GM18508 (cell line): ENCODE data around the gene THOP1.

ENCODE experiments used
- ATAC-seq: cut with Tn5 transposase; IDR thresholded peaks from one replicate; pipeline ENCODE4 v1.9.1; 2021; ENCODE audit warnings: moderate number of reproducible peaks; ENCODE audit not compliant: insufficient read depth, unreplicated experiment

The THOP1 gene

DNA sequence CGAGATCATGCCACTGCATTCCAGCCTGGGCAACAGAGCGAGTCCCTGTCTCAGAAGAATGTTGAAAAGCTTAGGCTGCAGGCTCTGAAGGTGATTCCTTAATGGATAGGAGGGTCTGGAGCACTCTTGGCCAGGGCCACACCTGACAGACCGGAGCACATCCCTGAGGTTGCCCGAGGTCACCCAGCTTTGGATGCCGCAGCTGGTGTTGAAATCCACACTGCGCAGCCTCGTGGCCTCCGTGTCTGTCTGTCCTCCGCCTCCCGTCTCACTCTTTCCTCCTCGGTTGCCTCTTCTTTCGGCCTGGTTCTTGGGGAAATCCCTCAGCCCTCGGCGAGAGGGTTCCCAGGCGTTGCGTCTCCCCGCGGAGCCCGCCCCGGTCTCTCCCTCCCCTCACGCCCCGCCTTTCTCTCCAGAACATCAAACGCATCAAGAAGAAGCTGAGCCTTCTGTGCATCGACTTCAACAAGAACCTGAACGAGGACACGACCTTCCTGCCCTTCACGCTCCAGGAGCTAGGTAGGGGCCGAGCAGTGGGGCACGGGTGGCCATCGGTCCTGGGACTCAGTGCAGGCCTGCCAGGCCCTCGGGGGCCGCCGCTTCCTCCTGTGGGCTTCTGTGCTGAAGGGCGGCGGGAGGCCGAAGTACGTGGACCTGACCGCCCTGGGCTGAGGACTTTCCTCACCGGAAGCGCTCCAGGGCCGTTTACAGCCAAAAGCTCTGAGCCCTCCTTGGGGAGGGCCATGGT lies 14.1 kb downstream of the THOP1 start:
- no peak for ATAC-seq

DNA sequence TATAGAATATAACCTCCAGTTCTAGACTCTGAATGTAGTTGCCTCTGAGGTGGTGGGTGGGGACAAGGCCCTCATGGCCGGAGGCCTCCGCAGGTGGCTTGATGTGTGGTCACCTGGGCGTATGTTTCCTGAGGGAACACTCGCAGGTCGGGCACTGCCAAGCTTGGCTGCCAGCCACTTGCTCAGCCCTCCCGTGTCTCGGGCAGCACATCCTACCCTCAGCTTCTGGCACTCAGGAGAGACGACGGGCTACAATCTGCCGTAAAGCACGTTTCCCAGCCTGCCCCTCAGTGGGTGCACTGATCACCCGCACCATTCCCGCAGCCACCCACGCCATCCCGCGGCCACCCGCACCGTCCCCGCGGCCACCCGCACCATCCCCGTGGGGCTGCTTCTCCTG lies 15.2 kb downstream of the THOP1 start:
- ATAC-seq: no peak

DNA sequence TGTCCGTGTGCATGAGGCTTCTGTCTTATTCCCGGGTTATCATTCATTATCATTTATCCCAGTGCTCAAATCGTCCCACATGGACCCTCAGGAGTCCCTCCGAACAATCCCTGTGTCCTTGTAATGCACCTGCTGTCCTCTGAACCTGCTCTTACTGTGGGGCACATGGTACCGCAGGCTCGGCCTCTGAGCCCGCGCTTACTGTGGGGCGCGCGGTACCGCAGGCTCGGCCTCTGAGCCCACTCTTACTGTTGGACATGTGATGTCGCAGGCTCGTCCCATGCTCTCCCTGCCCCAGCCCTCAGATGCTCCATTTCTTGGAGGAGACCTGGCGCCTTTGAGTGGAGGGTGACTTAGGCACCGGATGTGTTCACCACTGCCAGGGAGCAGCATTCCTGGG lies 17.5 kb downstream of the THOP1 start:
- ATAC-seq: no peak

DNA sequence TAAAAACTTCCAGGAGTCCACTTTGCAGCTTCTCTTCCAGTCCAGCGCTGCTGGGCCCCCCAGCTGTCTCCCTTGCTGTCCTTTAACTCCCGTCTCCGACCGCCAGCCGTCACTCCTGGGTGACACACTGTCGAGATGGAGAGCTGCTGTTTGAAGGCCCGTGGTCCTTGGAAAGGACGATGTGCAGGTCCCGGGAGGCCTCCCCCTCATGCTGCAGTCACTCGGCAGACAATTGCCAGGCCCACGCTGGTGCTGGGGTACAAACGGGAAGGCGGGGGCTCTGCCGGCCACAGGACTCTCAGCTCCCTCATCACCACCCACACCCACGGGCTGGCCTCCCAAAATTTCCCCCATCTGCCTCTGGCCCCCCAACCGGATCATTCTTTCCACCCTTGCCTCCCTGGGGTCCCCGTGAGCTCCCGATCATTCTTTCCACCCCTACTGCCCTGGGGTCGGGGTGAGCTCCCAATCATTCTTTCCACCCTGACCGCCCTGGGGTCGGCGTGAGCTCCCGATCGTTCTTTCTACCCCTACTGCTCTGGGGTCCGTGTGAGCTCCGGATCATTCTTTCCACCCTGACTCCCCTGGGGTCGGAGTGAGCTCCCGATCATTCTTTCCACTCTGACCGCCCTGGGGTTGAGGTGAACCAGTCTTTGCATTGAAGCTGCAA lies 18.3 kb downstream of the THOP1 start:
- ATAC-seq: no peak

DNA sequence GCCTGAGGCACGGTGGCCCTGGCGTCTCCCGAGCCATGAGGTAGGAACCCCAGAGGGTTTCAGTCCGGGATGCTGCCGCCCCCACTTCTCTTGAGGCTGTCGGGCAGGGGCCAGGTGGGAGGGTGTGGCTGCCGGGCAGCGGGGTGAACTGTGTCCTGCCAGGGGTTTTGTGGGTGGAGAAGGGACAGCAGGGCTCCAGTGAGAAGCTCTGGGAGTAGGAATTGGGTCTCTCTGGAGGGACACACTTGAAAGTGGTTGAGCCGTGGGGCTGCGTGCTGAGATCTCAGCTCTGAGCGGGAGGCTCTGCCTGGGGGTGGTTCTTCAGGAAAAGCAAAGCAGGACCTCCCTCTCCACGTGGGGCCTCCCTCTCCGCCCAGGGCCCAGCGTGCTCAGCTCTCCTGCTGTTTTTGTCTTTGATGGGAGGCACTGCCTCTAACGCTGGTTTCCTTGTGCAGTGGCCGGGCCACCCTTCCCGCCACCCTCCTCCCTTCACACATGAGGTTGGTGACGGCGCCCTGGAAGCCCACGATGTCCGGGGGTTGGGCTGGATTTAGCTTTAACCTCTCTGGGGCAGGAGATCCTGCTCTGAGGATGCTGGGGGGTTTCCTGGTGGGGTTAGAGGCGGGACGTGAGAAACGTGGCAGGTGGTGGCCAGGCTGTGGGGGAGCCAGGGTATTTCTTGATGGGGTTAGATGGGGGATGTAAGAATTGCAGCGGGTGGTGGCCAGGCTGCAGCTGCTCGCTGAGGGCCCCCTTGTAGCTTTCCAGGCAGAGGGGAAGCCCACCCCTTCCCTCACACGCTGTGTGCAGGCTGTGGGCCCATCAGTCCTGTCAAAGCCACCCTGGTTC lies 19.1 kb downstream of the THOP1 start:
- ATAC-seq: no peak

DNA sequence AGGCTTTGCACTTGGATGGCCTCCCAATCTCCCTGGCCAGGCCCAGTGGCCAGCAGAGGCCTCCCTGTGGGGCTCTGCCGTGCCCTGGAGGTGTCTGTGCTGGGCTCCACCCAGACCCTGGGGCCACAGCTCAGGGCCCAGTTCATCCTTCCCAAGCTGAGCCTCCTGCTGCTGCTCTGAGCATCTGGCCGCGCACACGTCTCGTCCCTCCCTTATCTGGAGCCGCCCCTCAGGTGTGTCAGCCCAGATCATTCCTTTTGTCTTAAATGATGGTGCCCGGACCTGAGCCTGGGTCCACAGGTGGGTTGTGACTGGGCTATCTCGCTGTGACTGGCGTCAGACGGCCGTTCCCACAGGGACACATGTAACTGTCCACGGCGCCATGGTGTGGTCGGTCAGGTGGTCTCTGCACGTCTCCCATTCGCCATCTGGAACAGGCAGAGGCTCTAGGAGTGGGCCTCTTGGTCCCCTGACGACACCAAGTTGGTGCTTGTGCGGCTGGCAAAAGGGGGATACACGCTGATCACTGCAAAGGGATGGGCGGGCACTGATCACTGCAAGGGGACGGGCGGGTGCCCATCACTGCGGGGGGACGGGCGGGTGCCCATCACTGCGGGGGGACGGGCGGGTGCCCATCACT lies 20.1 kb downstream of the THOP1 start:
- ATAC-seq: no peak

DNA sequence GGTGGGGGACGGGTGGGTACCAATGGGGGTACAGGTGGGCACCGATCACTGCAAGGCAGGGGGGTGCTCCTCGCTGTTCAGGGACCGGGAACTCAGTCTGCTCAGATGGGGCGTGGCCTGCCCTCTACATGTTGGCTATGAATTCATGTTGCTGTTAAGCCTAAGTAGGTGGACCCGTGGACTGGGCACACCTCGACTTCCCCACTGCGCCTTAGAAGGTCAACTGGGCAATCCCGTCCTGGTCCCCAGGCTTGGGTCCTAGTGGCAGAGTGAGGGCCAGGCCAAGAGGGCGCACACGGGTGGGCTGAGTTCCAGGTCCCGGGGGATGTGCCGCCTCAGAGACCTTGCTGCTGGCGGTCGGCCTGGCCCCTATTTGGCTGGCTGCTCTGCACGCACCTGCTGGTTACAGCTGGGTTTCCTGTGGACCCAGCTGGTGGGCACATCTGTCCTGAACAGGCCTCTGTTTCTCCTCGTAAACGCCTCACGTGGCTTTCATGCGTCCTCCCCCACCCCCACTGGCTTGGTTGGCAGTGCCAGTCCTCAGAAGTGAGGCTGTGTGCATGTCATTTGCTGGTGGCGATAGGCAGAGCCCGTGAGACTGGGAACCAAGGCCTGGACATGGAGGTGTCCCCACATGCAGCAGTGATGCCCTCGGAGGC lies 20.8 kb downstream of the THOP1 start:
- ATAC-seq: no peak

DNA sequence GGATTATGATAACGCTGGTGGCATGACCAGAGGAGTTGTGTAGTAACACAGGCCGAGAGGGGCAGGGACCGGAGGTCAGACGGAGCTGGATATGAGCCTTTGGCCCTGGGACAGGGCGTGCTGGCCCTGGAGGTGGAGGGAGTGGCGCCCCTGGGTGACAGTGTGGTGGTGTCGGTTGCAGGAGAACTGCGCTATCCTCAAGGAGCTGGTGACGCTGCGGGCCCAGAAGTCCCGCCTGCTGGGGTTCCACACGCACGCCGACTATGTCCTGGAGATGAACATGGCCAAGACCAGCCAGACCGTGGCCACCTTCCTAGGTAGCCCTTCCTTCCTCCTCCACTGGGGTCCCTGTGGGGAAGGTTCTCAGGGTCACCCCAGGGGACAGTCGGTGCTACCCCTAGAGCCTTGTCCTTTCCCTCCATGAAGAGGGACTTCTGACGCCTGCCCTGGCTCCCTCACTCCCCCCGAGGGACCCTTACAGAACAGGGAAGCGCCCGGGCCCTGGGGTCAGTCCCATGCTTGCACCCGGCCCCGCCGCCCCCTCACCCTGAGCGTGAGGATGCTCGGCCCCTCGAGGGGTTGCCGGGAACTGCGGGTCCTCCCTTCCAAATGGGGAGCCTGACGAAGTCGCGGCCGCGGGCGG lies 21.6 kb downstream of the THOP1 start:
- ATAC-seq: no peak

DNA sequence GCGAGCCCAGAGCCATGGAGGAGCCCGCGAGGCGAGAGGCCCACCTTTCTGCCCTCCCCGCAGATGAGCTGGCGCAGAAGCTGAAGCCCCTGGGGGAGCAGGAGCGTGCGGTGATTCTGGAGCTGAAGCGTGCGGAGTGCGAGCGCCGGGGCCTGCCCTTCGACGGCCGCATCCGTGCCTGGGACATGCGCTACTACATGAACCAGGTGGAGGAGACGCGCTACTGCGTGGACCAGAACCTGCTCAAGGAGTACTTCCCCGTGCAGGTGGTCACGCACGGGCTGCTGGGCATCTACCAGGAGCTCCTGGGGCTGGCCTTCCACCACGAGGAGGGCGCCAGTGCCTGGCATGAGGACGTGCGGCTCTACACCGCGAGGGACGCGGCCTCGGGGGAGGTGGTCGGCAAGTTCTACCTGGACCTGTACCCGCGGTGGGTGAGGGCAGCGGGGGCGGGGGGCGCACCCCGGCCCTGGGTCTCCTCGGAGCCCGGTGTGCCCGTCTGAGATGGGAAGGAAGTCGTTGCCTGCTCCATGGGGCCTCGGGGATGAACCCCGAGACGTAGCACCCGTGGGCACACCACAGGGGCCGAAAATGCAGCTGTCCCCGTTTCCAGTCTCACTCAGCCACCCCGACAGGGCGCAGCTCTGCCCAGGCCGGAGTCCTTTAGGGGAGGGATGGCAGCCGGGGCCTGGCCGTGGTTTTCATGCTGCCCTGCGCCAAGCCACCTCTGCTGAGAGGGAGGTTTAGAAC lies 22.3 kb downstream of the THOP1 start:
- ATAC-seq: no peak

DNA sequence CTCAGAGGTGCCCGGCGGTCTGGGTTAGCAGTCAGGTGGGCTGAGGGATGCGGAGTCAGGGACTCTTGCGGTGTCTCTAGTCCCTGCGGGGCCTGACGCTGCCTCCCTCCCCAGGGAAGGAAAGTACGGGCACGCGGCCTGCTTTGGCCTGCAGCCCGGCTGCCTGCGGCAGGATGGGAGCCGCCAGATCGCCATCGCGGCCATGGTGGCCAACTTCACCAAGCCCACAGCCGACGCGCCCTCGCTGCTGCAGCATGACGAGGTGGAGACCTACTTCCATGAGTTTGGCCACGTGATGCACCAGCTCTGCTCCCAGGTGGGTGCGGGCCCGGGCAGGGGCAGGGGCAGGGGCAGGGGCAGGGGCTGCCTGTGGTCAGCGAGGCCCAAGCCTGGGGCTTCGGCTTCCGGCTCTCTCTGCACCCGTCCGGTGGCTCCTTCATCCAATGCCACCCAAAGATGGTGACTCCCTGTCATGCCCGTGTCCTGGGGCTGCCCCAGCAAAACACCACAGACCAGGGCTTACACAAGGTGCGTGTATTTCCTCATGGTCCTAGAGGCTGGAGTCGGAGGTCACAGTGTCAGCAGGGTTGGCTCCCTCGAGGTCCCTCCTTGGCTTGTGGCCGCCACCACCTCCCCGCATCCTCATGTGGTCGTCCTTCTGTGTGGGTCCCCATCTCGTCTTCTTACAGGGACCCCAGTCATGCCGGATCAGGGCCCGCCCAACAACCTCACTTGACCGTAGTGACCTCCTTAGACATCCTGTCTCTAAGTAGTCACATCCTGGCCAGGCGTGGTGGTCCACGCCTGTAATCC lies 23.0 kb downstream of the THOP1 start:
- ATAC-seq: no peak

DNA sequence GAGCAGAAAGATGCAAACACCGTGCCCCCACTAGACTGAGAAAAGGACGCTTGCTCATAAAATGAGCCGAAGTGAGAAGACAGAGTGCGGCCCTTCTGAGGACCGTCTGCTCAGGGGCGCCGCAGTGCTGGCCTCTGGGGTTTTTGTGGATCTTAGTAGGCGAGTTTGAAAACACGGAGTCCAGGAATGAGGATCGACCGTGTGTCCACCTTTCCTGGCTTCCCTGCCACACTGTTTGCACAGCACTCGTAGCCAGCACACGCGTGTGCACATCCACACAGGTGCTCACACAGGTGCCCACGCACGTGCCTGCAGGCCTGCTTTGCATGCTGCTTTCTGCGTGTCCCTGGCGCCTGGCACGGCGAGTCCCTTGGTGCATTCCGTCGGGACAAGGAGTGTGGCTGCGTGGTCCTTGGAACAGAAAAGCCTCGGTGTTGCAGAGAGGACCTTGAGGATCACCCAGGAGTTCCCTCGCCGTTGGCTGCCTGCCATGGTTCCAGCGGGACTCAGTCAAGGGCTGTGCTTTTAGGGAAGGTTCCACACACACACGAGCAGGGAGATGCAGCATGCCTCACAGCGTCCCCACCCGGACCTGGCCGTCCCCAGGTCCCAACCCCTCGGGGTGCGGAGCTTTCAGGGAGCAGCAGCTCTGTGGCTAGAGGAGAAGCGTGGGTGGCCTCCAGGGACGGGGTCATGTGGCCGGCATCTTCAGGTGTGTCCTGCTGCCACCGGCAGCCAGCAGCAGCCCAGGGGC lies 24.3 kb downstream of the THOP1 start:
- ATAC-seq: no peak

DNA sequence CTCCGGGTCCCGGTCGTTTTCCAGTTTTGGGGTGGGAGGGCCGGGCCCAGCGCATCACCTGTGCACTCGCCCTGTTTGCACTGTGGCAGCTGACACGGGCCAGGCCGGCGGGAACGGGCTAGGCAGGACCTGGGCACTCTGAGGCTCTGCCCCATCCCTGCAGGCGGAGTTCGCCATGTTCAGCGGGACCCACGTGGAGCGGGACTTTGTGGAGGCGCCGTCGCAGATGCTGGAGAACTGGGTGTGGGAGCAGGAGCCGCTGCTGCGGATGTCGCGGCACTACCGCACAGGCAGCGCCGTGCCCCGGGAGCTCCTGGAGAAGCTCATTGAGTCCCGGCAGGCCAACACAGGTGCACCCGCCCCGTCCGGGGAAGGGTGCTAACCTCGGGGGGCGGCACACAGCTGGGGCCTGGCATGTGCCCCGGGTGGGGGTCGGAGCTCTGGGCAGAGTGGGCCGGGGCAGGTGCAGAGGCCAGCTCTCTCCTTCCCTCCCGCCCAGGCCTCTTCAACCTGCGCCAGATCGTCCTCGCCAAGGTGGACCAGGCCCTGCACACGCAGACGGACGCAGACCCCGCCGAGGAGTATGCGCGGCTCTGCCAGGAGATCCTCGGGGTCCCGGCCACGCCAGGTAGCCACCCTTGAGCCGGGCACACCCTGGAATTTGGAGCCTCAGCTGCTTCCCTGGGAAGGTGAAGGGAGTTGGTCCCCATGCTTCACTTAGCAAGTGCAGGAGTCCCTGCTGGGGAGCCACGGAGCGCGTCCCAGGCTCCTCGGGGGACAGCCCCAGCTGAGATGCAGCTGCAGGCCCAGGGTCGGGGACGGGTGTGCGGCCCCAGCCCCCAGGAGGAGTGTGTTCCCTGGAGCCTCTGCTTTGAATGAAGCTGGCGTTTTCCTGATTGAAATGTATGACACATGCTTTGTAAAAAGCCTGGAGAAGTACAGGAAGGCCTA lies 25.1 kb downstream of the THOP1 start:
- no peak for ATAC-seq

DNA sequence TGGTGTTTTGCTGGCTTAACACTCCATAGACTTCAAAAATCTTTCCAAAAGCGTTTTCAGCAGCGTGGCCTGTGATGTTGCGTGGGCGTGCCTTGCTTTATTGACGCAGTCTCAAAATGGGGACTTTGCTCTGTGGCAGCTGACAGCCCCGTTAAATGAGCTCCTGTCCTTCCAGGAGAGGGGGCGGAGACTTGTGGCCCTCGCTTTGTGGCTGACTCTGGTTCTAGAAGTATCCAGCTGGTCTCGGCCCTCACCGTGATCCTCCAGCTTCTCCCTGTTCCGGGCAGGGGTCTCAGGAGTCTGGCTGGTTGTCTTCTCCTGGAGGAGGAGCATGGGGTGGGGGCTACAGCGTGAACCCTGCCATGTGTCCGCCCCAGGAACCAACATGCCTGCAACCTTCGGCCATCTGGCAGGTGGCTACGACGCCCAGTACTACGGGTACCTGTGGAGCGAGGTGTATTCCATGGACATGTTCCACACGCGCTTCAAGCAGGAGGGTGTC lies 26.0 kb downstream of the THOP1 start:
- ATAC-seq: no peak

DNA sequence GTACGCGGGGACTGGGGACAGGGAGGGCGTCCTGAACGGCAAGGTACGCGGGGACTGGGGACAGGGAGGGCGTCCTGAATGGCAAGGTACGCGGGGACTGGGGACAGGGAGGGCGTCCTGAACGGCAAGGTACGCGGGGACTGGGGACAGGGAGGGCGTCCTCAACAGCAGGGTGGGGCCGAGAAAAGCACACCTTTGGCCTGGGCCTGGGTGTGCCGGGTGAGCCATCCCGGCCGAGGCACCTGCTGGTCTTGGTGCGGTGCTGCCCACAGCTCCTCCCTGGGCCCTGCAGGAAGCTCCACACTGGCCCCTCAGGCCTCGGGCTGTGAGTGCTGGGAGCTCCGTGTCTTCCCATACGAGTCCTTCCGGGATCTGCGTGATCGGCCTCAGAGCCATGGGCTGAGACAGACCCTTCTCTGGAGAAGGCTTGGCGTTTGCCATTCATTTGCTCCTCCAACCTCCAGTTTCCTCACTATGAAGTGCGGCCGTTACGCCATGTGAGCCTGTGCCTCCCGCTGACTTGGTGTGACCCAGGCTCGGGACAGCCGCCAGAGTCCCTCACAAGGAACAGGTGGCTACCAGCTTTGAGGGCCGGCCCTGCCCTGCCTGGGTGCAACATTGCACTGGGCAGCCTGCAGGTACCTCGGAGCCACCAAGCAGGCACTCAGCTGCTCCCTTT lies 26.6 kb downstream of the THOP1 start:
- no peak for ATAC-seq

DNA sequence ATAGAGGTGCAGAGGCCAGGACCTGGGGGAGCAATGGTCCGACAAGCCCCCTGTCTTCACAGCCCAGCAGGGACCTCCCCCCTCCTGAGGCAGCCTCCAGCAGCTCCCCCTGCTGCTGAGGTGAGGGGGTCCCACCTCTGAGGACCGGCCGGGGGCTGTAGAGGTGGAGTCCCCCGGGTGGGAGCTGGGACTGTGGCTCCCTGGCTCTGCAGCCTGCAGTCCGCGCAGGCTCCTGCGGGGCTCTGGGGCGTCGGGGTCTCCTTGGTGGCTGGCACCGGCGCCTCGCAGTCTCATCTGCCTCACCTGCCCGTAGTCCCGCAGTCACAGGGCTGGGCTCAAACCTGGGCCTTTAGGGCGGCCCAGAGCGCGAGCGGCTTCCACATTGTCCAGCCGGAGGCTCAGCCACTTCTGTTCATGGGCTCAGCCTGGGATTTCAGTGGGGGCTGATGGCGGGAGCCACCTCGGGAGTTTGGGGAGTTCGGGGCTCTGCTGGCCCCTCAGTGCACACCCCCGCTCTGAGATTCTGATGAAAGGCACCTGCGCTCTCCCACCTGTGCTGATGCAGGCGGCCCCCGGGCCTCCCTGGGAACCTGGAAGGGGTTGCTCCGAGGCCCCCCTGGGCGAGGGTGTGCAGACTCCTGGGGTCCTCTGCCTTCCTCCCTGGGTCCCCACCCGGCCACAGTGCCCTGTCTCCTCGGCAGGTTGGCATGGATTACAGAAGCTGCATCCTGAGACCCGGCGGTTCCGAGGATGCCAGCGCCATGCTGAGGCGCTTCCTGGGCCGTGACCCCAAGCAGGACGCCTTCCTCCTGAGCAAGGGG lies 27.3 kb downstream of the THOP1 start:
- ATAC-seq: no peak
